GM12864 (cell line): Measurements from ENCODE around the gene SCN9A.

Experiments used
- DNase-seq: peaks from one replicate; pipeline ENCODE4 v3.0.0-alpha.2; 2011; ENCODE audit warnings: low read depth
- H3K4me3 ChIP-seq: 2 replicates; pipeline ENCODE4 v1.5.1; 2011; ENCODE audit warnings: mild to moderate bottlenecking, low read depth, low read length, control low read depth
- TF ChIP-seq, protein P1 (sequence below): IDR thresholded peaks from 2 replicates; pipeline ENCODE4 v1.5.1; 2011; ENCODE audit warnings: low read depth, mild to moderate bottlenecking, moderate library complexity, low read length, control low read depth, inconsistent platforms; ENCODE audit errors: missing control alignments

SCN9A gene

DNA sequence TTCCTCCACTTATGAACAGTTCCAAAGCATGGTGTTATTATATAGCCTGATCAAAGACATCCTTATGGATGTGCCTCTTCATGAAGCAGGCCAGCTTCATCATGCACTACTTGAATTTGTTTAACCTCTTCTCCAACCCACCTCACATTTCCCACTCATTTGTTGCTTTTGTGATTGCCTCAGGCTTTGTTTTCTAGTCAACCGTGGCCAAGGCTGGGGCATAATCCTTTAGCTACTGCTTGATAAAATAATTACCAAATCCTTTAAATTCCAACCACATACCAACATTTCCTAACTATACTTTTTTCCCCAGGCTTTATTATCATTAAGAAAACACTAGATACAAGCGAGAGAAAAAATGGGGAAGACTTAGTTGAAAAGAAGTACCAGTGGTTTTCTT lies 208.3 kb downstream of the SCN9A start:
- DNase-seq = no peak
- H3K4me3 ChIP-seq = no peak overlapping the region
- TF ChIP-seq, protein P1, sequence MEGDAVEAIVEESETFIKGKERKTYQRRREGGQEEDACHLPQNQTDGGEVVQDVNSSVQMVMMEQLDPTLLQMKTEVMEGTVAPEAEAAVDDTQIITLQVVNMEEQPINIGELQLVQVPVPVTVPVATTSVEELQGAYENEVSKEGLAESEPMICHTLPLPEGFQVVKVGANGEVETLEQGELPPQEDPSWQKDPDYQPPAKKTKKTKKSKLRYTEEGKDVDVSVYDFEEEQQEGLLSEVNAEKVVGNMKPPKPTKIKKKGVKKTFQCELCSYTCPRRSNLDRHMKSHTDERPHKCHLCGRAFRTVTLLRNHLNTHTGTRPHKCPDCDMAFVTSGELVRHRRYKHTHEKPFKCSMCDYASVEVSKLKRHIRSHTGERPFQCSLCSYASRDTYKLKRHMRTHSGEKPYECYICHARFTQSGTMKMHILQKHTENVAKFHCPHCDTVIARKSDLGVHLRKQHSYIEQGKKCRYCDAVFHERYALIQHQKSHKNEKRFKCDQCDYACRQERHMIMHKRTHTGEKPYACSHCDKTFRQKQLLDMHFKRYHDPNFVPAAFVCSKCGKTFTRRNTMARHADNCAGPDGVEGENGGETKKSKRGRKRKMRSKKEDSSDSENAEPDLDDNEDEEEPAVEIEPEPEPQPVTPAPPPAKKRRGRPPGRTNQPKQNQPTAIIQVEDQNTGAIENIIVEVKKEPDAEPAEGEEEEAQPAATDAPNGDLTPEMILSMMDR = no peak

DNA sequence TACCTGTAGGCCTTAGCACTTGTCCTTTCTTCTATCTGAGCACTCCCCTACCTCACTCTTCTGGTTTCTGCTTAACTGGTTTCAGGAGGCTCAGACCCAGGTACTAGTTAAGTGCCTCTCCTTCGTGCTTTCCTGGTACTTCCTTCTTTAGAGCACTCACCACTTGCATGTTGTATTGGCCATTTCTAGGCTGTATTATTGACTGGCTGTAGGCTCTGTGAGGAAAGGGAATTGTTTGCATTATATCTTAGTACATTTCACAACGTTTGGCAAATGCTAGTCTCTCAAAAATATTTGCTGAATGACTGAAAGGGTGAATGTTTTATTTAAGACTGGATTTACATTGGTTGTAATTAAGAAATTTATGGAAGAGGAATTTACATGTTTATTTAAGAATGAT lies 212.0 kb downstream of the SCN9A start:
- DNase-seq = no peak
- no peak overlapping the region for H3K4me3 ChIP-seq
- TF ChIP-seq, protein P1 = no peak

DNA sequence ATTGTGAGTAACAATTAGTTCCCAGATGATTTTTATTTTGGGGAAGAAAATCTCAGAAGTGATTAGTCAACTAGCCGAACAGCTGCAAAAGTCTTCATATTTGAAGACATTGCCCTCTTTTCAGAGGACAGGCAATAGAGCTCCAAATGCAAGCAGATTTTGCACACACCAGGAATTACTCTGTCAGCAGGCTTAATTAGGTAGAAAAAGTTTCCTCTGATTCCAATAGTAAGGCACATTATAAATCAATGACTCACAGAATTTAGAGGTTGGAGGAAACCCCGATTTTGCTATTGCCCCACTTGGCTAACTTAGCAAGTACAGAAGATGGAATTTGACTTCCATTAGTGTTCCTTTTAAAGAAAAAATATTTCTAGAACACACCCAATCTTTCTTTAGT lies 217.2 kb downstream of the SCN9A start:
- DNase-seq = no peak
- TF ChIP-seq, protein P1 = no peak
- no peak overlapping the region for H3K4me3 ChIP-seq

DNA sequence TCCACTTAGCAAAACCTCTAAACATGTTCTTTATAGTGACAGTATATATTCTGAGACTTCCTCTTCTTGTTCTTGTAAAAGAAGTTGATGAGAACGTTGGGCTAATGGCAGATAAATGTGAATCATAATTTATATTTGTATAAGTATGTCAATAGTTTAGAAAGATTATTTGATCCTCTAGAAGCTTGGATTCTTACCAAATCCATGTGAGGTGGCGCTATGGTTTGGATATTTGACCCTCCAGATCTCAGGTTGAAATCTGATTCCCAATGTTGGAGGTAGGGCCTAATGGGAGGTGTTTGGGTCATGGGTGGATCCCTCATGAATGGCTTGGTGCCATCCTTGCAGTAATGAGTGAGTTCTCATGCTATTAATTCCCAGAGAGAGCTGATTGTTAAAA lies 218.2 kb downstream of the SCN9A start:
- no peak for DNase-seq
- H3K4me3 ChIP-seq = no peak overlapping the region
- TF ChIP-seq, protein P1 = no peak

DNA sequence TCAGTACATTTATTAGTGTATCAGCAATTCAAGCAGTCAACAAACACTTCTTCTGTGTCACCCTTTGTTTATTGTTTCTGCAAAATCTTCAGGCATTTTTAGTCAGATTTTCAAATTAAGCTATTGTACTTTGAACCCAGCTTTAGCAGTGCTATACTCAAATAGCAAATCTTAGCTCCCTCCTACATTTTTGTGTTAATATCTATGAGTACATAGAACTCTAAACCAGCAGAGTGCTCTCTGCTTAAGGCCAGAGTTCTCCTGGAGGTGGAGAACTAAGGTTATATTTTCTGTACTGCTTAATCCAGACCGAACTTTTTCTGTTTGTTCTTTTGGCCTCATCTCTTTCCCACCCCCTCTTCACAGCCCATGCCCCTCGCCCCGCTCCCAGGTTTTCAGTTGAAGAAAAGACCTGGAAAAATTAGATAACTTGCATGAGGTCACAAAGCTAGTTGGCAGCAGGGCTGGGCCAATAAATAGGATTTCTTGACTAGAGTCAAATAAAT lies 218.7 kb downstream of the SCN9A start:
- no peak overlapping the region for H3K4me3 ChIP-seq
- TF ChIP-seq, protein P1 = no peak
- DNase-seq = no peak

DNA sequence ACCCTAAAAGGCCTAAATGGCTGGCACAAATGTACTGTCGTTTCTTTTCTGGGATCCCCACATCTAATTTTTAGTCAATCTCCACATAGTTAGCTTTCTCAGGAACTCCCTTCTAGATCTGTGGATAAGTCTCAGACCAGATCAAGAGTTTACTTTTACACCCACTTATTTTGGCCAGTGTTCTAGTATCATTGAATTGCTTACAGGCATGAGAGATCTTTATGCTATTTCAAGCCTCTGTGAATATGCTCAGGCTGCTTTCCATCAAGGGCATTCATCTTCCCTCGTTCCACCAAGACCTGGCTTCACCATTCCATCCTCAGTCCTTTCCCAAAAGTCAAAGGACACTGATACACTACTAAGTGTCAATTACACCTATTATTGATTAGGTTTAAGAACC lies 220.2 kb downstream of the SCN9A start:
- H3K4me3 ChIP-seq = no peak overlapping the region
- TF ChIP-seq, protein P1 = no peak
- DNase-seq = no peak

DNA sequence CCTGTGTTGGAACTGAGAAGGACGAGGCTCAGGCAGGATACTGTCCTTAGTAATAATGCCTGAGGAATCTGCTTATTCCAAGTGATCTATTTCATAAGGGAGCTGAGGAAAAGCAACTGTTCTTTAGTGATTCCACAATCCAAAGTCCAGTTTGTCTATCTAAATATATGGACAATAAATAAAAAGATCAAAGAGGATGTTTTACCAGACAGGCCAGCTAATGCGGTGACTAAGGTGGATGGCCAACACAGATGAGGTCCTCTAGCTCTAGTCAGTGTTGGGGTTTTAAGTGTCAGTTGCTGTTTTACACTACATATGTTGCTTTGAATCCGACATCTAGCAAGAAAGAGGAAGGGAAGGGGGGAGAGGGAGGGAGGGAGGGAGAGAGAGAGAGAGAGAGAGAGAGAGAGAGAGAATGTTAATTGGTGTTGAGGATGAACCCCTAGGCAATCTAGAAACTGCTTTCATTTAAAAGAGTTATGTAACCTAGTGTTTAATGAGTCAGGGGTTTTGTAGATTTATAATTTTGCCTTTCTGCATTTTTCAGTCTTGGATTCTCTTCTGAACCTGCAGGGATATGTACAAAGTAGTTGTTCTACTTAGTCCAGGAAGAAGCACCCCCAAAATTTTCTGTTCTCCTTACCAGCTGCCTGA lies 220.9 kb downstream of the SCN9A start:
- DNase-seq = no peak
- TF ChIP-seq, protein P1 = no peak
- H3K4me3 ChIP-seq = no peak overlapping the region
